Left ventricle myocardium inferior (tissue), 1 donor: ENCODE measurements around the gene NELFCD. TPM values are rescaled to one million over a fixed set of nuclear protein-coding genes. Genes with fewer than 3 reads are reported as not detected.

ENCODE experiments used
- DNase-seq: peaks from one replicate; pipeline ENCODE4 v3.0.0-alpha.2; 2020
- H3K27ac ChIP-seq: fragments of 200-600 bp; replicated peaks from 2 replicates; pipeline ENCODE4 v1.8.0; 2021
- H3K27me3 ChIP-seq: fragments of 200-600 bp; 2 replicates; pipeline ENCODE4 v1.8.0; 2021; ENCODE audit warnings: low read depth
- H3K36me3 ChIP-seq: fragments of 200-600 bp; 2 replicates; pipeline ENCODE4 v1.8.0; 2021
- H3K4me1 ChIP-seq: fragments of 200-600 bp; 2 replicates; pipeline ENCODE4 v1.8.0; 2021
- H3K4me3 ChIP-seq: fragments of 200-600 bp; 2 replicates; pipeline ENCODE4 v1.8.0; 2021; ENCODE audit warnings: mild to moderate bottlenecking, moderate library complexity
- H3K9me3 ChIP-seq: fragments of 200-600 bp; replicated peaks from 2 replicates; pipeline ENCODE4 v1.8.0; 2021
- CTCF ChIP-seq: fragments of 200-600 bp; IDR thresholded peaks from 2 replicates; pipeline ENCODE4 v1.8.0; 2021; ENCODE audit warnings: antibody characterized with exemption, mild to moderate bottlenecking, borderline replicate concordance
- intact Hi-C: fragments of 100-400 bp; cut with micrococcal nuclease; formaldehyde crosslinking; loops from one replicate; pipeline ENCODE4 v1.11.0; 2022
- long read RNA-seq: library from polyadenylated mRNA; unstranded; transcript quantifications from one replicate; pipeline ENCODE4 v2.0.0, GENCODE V29; 2021
- total RNA-seq: library from RNA; stranded (reverse); fragmentation: NEBNext Ultra II Directional; extraction: Animal tissue kit (Norgen Biotek cat#: 25700); gene quantifications from one replicate; pipeline ENCODE4 v1.2.1, GENCODE V29; 2021
- donor health status: DM: no; HTN: yes; CAD: no; lungs with severe emphysema.

NELFCD gene
- 30.4 TPM for total RNA-seq
- long read RNA-seq, transcript NELFCD-213 (15 exons, 2,305 nt): major isoform, 50 of 73 reads
- long read RNA-seq, partial matches to known transcripts: 12 of 73 reads
- long read RNA-seq, other reads (novel, unspliced or antisense): 10 of 73 reads

- H3K4me3 ChIP-seq: peak within 1 kb of the TSS; percentile 74
- peaks cover 10% of the 10 kb centered on the region for H3K9me3 ChIP-seq
- peak; percentile 89 for DNase-seq
- peaks cover 51% of the 10 kb centered on the region for H3K4me1 ChIP-seq
- TF ChIP-seq CTCF: no peak
- H3K27ac ChIP-seq: peak within 1 kb of the TSS; percentile 91
- intact Hi-C loops: loop anchor here (10.0 kb wide), 1 partner anchor 76 kb away; no protein-coding TSS in a partner anchor
- H3K36me3 ChIP-seq: no peaks in the 10 kb centered on the region
- H3K27me3 ChIP-seq: no peaks in the 10 kb centered on the region
Observed at GRCh38 chr20:58980711-58981627, at the start of gene NELFCD. Gene NELFCD (plus strand): TSS chr20:58981256. CDS start chr20:58981310, 54 bp downstream.

GRCh38 chr20:58932170-58932569 lies 48.9 kb upstream of the NELFCD start:
- no peaks in the 10 kb centered on the region for H3K4me1 ChIP-seq
- H3K9me3 ChIP-seq: peaks cover 8% of the 10 kb centered on the region
- H3K36me3 ChIP-seq: no peaks in the 10 kb centered on the region
- no peak for TF ChIP-seq CTCF
- H3K4me3 ChIP-seq: no peak overlapping the region
- DNase-seq: no peak
- intact Hi-C loops: no loop called here
- H3K27me3 ChIP-seq: no peaks in the 10 kb centered on the region
- H3K27ac ChIP-seq: no peak overlapping the region

GRCh38 chr20:58938078-58938477 lies 43.0 kb upstream of the NELFCD start:
- peaks cover 8% of the 10 kb centered on the region for H3K9me3 ChIP-seq
- TF ChIP-seq CTCF: no peak
- DNase-seq: no peak
- H3K4me1 ChIP-seq: peaks cover 4% of the 10 kb centered on the region
- intact Hi-C loops: no loop called here
- H3K36me3 ChIP-seq: no peaks in the 10 kb centered on the region
- H3K4me3 ChIP-seq: no peak overlapping the region
- no peak overlapping the region for H3K27ac ChIP-seq
- no peaks in the 10 kb centered on the region for H3K27me3 ChIP-seq

GRCh38 chr20:58938541-58938940 lies 42.5 kb upstream of the NELFCD start:
- no peak for TF ChIP-seq CTCF
- Histone ChIP-seq H3K27me3 (no peaks in the 10 kb centered on the region), H3K4me3 (no peak overlapping the region), H3K27ac (no peak overlapping the region), H3K9me3 (peaks cover 8% of the 10 kb centered on the region), H3K4me1 (peaks cover 4% of the 10 kb centered on the region), H3K36me3 (no peaks in the 10 kb centered on the region)
- no peak for DNase-seq
- intact Hi-C loops: no loop called here

- no peak for TF ChIP-seq CTCF
- Histone ChIP-seq H3K4me3 (no peak overlapping the region), H3K27me3 (no peaks in the 10 kb centered on the region), H3K27ac (no peak overlapping the region), H3K9me3 (peaks cover 4% of the 10 kb centered on the region), H3K4me1 (peaks cover 4% of the 10 kb centered on the region), H3K36me3 (no peaks in the 10 kb centered on the region)
- intact Hi-C loops: no loop called here
- no peak for DNase-seq
Observed at GRCh38 chr20:58941471-58941870, 39.6 kb upstream of the NELFCD start.
